Neutrophil (primary cell): Measurements from ENCODE around the gene YLPM1.

Source experiments
- H3K27ac ChIP-seq: fragments of 200-600 bp; sonication (generic); 2 replicates; pipeline ENCODE4 v1.5.1; 2016; ENCODE audit warnings: mild to moderate bottlenecking, moderate library complexity
- H3K27me3 ChIP-seq: fragments of 200-600 bp; sonication (generic); 2 replicates; pipeline ENCODE4 v1.6.0; 2016; ENCODE audit warnings: mild to moderate bottlenecking
- H3K36me3 ChIP-seq: fragments of 200-600 bp; sonication (generic); 2 replicates; pipeline ENCODE4 v1.5.1; 2017
- H3K4me1 ChIP-seq, 2 experiments: fragments of 200-600 bp in 1 of 2; sonication (generic) in 1 of 2; 1 replicate in 1 of 2; 2 replicates in 1 of 2; pipeline versions ENCODE4 v1.5.1 to v1.6.1; 2013 to 2016; ENCODE audit warnings: low read depth in 1 of 2, low read length in 1 of 2, mild to moderate bottlenecking in 1 of 2, moderate library complexity in 1 of 2; ENCODE audit not compliant: control insufficient read depth in 1 of 2, insufficient read depth in 1 of 2
- H3K4me3 ChIP-seq, 2 experiments: fragments of 200-600 bp in 1 of 2; sonication (generic) in 1 of 2; 1 replicate in 1 of 2; 2 replicates in 1 of 2; pipeline ENCODE4 v1.5.1; 2013 to 2016; ENCODE audit warnings: low read depth in 1 of 2, low read length in 1 of 2, mild to moderate bottlenecking in 1 of 2, moderate library complexity in 1 of 2
- H3K9me3 ChIP-seq: fragments of 200-600 bp; sonication (generic); 2 replicates; pipeline ENCODE4 v1.5.1; 2016
- CTCF ChIP-seq: fragments of 200-600 bp; sonication (generic); IDR thresholded peaks from 2 replicates; pipeline ENCODE4 v1.5.1; 2016; ENCODE audit warnings: antibody characterized with exemption

YLPM1 gene

GRCh38 chr14:74835645-74836250, 72.6 kb downstream of the YLPM1 start:
- H3K27me3 ChIP-seq: no peaks in the 10 kb centered on the region
- no peak for TF ChIP-seq CTCF
- H3K9me3 ChIP-seq: no peaks in the 10 kb centered on the region
- H3K4me1 ChIP-seq: peaks cover 0 to 1% of the 10 kb centered on the region in 2 experiments
- peaks cover 30% of the 10 kb centered on the region for H3K36me3 ChIP-seq
- no peak overlapping the region for H3K4me3 ChIP-seq
- H3K27ac ChIP-seq: no peak overlapping the region

- no peak overlapping the region for H3K27ac ChIP-seq
- TF ChIP-seq CTCF: no peak
- peaks cover 4 to 8% of the 10 kb centered on the region in 2 experiments for H3K4me1 ChIP-seq
- peaks cover 24% of the 10 kb centered on the region for H3K36me3 ChIP-seq
- H3K27me3 ChIP-seq: no peaks in the 10 kb centered on the region
- no peak overlapping the region for H3K4me3 ChIP-seq
- no peaks in the 10 kb centered on the region for H3K9me3 ChIP-seq
These were observed 73.3 kb downstream of the YLPM1 start for GRCh38 chr14:74836251-74836960.

GRCh38 chr14:74838166-74838565, 75.0 kb downstream of the YLPM1 start:
- H3K4me1 ChIP-seq: peaks cover 14 to 23% of the 10 kb centered on the region in 2 experiments
- no peak overlapping the region for H3K27ac ChIP-seq

GRCh38 chr14:74840603-74841030, 77.5 kb downstream of the YLPM1 start:
- Histone ChIP-seq H3K27me3 (no peaks in the 10 kb centered on the region), H3K27ac (peak overlapping the region; percentile 83), H3K4me1 (peaks cover 14 to 23% of the 10 kb centered on the region in 2 experiments), H3K9me3 (no peaks in the 10 kb centered on the region), H3K36me3 (peaks cover 5% of the 10 kb centered on the region), H3K4me3 (no peak overlapping the region)
- no peak for TF ChIP-seq CTCF

More at GRCh38 chr14:74838166-74838565, 75.0 kb downstream of the YLPM1 start:
- Histone ChIP-seq H3K9me3 (no peaks in the 10 kb centered on the region), H3K27me3 (no peaks in the 10 kb centered on the region), H3K4me3 (no peak overlapping the region), H3K36me3 (peaks cover 13% of the 10 kb centered on the region)
- no peak for TF ChIP-seq CTCF

- peak overlapping the region; percentile 83 for H3K27ac ChIP-seq
- H3K4me3 ChIP-seq: no peak overlapping the region
- peaks cover 14 to 23% of the 10 kb centered on the region in 2 experiments for H3K4me1 ChIP-seq
- TF ChIP-seq CTCF: no peak
- no peaks in the 10 kb centered on the region for H3K36me3 ChIP-seq
- H3K27me3 ChIP-seq: no peaks in the 10 kb centered on the region
- H3K9me3 ChIP-seq: no peaks in the 10 kb centered on the region
These were observed 78.4 kb downstream of the YLPM1 start for GRCh38 chr14:74841230-74842207.
